Bronchial epithelial cell (primary cell): Measurements from ENCODE around the gene TBL1X. TPM values are rescaled to one million over a fixed set of nuclear protein-coding genes. Genes with fewer than 3 reads are reported as not detected.

ENCODE experiments used
- DNase-seq: peaks from one replicate; pipeline ENCODE4 v3.0.0-alpha.2; 2010; ENCODE audit warnings: low read depth
- FAIRE-seq: peaks from 2 replicates; lab custom pipeline; 2011; peaks lifted over from hg19 to GRCh38; lab: Jason Lieb, UNC
- H3K27me3 ChIP-seq: 2 replicates; pipeline ENCODE4 v1.5.1; 2011; ENCODE audit warnings: low read length; ENCODE audit not compliant: control insufficient read depth, insufficient read depth
- H3K36me3 ChIP-seq: 2 replicates; pipeline ENCODE4 v1.5.1; 2011; ENCODE audit warnings: low read length; ENCODE audit not compliant: control insufficient read depth, insufficient read depth
- H3K4me3 ChIP-seq: 2 replicates; pipeline ENCODE4 v1.5.1; 2011; ENCODE audit warnings: mild to moderate bottlenecking, low read depth, low read length, control low read depth
- total RNA-seq: library from RNA; depleted of rRNA; stranded (reverse); fragments of >200 nt; gene quantifications from 2 replicates; pipeline ENCODE4 v1.2.1, GENCODE V29; 2014
- TF ChIP-seq, protein P1 (sequence below): IDR thresholded peaks from 2 replicates; pipeline ENCODE4 v1.5.1; 2011; ENCODE audit warnings: mild to moderate bottlenecking, moderate library complexity, low read length, control low read depth, inconsistent platforms; ENCODE audit not compliant: insufficient read depth, severe bottlenecking

Gene TBL1X
- total RNA-seq, 1 donor from 2014 or later = 14.2 TPM

DNA sequence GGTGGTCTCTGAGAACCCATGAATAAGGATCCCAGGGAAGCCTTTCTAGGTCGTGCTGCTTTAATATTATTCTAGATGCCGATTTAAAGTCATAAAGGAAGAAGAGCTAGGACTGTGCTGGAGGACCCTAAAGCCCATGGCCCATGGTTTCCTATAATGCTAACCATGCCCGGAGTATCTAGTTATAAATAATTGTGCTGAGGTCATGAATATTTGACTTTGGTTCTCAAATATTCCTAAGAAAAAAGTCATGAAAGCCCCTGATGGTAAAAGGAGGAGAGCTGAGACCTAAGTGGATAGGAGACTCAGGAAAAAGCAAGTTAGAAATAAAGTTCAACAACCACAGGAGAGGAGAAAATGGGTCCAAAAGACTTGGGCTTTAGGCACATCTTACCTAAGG lies 132.0 kb downstream of the TBL1X start:
- Histone ChIP-seq H3K4me3 (no peak overlapping the region), H3K27me3 (no peaks in the 10 kb centered on the region), H3K36me3 (no peaks in the 10 kb centered on the region)
- TF ChIP-seq, protein P1, sequence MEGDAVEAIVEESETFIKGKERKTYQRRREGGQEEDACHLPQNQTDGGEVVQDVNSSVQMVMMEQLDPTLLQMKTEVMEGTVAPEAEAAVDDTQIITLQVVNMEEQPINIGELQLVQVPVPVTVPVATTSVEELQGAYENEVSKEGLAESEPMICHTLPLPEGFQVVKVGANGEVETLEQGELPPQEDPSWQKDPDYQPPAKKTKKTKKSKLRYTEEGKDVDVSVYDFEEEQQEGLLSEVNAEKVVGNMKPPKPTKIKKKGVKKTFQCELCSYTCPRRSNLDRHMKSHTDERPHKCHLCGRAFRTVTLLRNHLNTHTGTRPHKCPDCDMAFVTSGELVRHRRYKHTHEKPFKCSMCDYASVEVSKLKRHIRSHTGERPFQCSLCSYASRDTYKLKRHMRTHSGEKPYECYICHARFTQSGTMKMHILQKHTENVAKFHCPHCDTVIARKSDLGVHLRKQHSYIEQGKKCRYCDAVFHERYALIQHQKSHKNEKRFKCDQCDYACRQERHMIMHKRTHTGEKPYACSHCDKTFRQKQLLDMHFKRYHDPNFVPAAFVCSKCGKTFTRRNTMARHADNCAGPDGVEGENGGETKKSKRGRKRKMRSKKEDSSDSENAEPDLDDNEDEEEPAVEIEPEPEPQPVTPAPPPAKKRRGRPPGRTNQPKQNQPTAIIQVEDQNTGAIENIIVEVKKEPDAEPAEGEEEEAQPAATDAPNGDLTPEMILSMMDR = no peak
- DNase-seq (no peak), FAIRE-seq (no peak)

DNA sequence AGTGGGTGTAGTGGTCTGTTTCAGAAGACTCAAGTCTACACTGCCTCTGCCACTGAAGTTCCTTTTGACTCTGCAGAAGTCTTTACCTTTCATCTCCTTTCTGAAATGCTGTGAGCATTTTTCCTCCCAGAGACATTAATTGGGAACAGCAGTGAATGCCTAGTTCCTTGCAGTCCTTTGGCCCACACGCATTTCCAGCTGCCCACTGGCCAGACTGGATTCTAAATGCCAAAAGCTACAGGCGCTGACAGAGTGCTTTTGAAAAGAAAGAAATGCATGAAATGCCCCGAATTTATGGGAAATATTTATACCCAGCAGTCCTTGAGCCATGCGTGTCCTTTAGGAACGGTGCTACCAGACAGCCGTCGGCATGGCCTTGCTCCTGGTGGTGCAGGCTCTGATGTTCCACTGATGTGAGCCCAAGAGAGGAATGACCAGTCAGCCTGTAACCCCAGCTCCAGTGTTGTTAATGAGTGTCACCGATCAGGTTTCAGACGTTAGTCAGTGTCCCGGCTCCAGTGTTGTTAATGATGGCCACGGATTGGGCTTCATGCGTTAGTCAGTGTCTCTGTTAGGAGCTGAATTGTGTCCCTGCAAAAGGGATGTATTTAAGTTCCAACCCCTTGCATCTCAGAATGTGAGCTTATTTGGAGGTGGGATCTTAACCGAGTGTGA lies 132.6 kb downstream of the TBL1X start:
- TF ChIP-seq, protein P1 = no peak
- no peak overlapping the region for H3K4me3 ChIP-seq
- DNase-seq = no peak

DNA sequence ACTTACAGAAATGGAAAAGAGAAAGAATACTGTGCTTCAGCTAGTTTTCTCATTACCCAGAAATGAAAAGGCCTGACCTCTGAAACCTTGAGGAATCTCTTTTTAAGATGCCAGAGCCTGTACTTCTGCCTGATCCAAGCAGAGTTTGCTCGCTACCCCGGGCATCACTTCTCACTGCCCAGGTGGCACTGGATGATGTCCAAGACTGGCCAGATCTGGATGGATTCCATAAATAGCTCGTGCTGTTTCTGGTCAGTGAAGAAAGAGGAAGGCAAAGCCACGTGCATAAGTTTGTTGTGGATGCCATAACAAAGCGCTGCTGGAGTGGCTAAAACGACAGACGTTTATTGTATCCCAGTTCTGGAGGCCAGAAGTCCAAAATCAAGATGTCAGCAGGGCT lies 133.5 kb downstream of the TBL1X start:
- H3K27me3 ChIP-seq = no peaks in the 10 kb centered on the region
- DNase-seq (no peak), FAIRE-seq (peak; percentile 50)
- H3K4me3 ChIP-seq = no peak overlapping the region
- TF ChIP-seq, protein P1 = no peak
- H3K36me3 ChIP-seq = no peaks in the 10 kb centered on the region

More for the DNA sequence above, 132.6 kb downstream of the TBL1X start:
- Histone ChIP-seq H3K27me3 (no peaks in the 10 kb centered on the region), H3K36me3 (no peaks in the 10 kb centered on the region)
- FAIRE-seq = peak; percentile 86

DNA sequence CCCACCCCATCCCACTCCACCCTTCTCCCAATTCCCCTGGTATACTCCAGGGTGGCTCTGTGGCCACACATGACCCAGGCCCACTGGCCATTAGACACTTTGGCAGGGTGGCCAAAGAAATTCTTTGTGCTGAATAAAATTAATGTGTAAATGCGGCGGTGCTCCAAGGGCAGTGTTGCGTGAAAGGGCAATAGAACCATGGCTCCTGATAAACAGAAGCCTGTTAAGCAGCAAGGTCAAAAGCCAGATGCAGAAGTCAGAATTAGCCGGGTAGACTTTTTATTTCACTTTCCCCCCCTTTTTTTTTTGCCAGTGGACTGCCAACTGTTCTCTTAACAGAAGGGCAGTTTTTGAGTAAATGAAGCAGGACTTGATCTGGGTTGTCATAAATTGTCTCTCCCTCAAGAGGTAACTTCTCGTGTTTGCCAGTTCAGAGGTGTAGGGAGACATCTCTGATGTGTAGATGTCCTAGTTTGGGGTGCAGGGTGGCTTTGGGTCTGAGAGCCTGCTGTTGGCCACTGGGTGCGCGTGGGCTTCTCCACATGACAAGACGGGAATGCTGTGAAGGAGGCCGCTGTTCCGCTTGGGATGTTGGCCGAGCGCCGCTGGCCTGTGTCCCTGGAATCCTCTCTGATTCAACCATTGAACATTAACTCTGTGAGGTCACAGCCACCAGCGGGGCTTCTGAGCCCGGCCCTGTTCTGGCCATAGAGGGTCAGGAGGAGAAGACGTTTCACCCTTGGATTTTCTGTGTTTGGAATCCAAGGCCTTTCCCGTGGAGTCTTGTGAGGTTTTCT lies 139.5 kb downstream of the TBL1X start:
- no peak for DNase-seq
- FAIRE-seq = no peak
- Histone ChIP-seq H3K4me3 (no peak overlapping the region), H3K36me3 (no peaks in the 10 kb centered on the region), H3K27me3 (no peaks in the 10 kb centered on the region)
- TF ChIP-seq, protein P1 = no peak

DNA sequence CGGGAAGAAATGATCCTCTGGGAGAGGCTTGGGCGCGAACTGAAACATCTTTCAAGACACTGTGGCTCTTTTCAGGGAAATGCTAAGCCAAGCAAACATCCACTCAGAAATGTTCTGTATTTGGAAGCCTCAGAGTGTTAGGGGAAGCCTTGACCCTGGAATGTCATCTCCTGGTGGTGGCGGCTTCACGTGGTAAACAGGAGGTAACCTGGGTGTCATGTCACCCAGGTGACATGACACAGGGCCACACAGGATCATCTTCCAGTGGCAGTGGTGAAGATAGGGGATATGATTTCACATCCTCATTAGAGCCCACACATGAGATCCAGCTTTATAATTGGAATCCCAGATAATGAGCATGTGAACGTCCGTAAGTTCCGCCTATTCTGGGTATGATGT lies 140.0 kb downstream of the TBL1X start:
- H3K36me3 ChIP-seq = no peaks in the 10 kb centered on the region
- no peak overlapping the region for H3K4me3 ChIP-seq
- DNase-seq = no peak
- no peak for FAIRE-seq
- TF ChIP-seq, protein P1 = no peak
- no peaks in the 10 kb centered on the region for H3K27me3 ChIP-seq
